GM18951 (cell line): ENCODE data around the gene PDE4D.
"Not testable (repeated sequence)": the region's sequence is repeated elsewhere in the genome, so short reads cannot be mapped to it uniquely, and the experiment has no call there.

Experiments used
- POLR2A ChIP-seq: IDR thresholded peaks from 4 replicates; pipeline ENCODE4 v1.6.1; 2011; ENCODE audit warnings: mild to moderate bottlenecking; ENCODE audit not compliant: insufficient read length, insufficient read depth; ENCODE audit errors: extremely low read depth
- in situ Hi-C: fragments of 300-500 bp; cut with MboI; formaldehyde crosslinking; loops from one replicate; pipeline ENCODE4 v1.12.0; 2022; ENCODE audit warnings: low sequenced_read_pairs, mixed read lengths, inconsistent platforms; ENCODE audit not compliant: unreplicated experiment

PDE4D gene

DNA sequence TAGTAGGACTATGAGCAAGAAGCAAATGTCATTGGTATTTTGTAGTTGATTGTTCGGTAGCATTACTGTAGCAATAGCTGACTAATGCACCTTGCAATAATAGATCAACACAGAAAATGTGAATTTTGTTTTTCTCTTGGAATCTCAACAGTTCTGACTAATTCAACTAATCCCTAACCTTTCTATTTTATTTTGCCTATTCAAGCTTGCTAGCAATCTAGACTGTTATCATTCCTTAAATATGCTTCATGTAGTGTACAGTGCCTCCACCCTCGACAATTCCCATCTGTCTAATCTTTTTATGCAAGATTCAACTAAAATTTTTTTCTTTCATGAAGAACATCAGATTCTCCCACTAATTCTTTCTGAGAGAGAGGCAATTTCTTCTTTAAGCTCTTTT lies 570.6 kb downstream of the PDE4D start:
- in situ Hi-C loops: no loop called here
- TF ChIP-seq POLR2A: no peak

DNA sequence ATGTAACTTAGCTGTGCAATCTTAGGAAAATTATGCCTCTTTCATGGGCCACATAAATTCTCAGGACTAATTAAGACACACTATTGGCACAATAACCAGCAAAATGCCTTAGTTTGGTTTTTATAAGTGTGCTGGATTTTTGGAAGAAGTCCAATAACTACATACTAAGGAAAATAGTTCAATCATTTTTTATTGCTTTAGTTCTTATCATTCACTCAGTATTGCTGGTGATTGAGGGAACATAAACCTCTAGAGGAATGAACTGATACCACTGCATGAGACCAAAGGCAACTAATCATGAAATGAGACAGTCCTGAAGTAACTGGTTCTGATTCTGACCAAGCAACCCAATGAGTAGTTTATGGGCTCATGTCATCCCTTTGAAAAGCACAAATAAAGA lies 571.5 kb downstream of the PDE4D start:
- TF ChIP-seq POLR2A: no peak
- in situ Hi-C loops: no loop called here

DNA sequence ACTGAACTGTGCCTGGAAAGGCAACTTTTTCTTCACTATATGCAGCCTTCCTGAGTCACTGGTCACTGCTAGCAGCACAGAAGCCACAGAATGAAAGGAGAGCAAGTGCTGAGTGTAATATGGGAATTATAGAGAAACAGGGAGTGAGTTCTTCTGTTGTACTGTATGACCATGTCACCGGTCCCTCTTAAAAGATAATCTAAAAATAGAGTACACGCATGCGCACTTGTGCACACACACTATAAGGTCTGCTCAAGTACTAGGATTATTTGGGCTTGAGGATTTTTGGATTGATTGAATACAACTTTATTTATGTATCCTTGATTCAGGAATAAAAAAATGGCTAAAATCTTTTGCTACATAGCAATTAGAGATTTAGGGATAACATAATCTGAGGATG lies 571.9 kb downstream of the PDE4D start:
- no peak for TF ChIP-seq POLR2A
- in situ Hi-C loops: no loop called here

DNA sequence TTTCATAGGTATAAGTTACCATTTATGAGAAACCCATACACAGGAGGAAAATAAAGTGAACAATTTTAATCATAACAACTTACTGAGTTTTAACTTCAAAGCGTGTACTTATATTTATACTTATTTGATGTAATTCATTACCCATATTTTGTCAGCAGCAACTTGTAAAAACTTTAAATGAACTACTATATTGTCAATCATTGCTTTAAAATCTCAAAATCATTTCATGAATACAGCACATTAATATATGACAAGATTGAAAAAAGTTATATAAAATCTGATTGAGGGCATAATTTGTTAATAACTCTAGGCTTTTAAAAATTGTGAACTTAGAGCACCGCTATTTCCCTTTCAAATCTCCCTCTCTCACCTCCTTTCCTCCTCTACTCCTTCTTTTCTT lies 573.1 kb downstream of the PDE4D start:
- TF ChIP-seq POLR2A: no peak
- in situ Hi-C loops: no loop called here

DNA sequence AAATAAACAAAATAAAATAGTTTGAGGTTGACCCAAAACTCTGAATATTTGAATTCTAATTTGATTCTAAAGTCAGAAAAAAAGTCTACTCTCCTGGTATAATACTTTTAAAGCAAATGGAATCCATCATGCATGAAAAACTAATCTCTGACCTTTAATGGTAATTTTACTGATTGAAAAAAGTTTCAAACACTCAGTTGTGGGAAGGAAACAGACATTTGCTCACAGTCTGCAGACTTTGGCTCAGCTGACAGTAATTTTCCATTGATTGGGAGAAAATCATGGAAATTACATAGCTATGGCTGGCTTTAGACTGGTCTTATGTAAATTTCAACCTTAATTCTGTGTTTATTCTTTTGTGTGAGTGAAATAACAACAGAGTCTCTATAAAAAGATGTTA lies 574.3 kb downstream of the PDE4D start:
- TF ChIP-seq POLR2A: no peak
- in situ Hi-C loops: no loop called here

DNA sequence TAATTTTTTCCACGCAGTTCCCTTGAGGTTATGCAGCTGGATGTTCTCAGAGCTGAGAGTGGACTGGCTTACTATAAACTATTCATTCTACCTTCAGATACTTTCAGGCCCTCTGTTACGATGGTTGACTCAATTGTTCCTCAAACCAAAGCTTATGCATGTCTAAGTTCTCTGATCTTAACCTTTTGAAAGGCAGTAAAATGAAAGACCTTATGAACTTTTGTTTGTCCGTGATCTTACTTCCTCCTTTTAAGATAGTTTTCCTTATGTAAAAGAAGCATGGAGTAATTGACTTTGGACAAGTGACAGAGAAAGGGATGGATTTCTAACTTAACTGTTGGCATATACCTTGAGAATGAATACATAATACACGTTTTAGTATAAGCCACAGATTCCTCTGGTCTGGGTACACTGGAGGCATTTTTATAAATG lies 575.7 kb downstream of the PDE4D start:
- TF ChIP-seq POLR2A: no peak

DNA sequence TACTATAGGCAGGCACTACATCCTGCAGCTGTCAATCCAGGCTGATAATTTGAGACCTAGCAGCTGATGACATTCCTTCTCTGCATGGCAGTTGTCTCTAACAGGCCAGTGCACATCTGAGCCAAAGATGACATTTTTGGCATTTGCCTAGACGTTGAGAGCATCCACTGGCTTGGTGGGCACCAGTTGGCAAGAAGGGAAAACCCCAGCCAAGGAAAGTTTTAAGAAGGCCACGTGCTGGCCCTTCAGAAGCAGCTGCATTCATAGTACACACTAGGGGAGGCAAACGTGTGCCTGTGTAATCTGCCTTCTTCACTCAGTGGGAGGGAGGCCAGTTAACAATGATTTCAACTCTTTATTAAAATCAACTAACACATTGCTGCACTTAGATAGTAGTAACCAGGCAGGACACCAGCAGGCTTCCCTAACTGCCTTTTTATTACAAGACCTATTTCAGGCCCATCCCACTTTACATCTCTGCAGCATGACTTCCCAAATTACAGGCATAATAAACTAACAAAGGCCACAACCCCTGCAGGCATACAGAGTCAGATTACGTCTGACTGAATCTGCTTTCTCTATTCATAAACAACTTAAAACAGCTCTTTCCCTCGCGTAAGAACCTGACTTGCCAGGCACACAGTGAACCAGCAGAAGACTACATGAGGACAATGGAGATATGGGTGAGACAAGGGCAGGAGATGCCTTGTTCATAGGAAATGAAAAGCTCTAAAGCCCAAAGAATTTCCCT lies 576.3 kb downstream of the PDE4D start:
- in situ Hi-C loops: no loop called here
- TF ChIP-seq POLR2A: no peak

More for the DNA sequence above, 575.7 kb downstream of the PDE4D start:
- in situ Hi-C loops: no loop called here

DNA sequence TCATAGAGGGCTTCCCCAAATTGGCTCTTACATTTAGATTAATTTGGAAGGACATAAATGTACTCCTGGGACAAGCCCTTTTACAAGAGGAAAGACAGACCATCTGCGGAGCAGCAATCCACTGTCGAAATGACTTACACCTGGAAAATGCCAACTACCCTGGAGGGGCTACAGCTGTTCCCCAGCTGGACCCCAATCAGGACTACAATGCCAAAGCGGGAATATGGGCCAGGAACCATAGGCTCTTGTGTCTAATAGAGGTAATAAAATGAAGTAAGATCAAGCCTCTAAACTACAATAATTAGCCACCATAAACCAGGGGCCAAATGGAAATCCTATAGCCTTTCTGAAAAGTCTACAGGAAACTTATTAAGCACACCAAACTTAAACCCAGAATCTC lies 581.3 kb downstream of the PDE4D start:
- in situ Hi-C loops: no loop called here
- TF ChIP-seq POLR2A: no peak

DNA sequence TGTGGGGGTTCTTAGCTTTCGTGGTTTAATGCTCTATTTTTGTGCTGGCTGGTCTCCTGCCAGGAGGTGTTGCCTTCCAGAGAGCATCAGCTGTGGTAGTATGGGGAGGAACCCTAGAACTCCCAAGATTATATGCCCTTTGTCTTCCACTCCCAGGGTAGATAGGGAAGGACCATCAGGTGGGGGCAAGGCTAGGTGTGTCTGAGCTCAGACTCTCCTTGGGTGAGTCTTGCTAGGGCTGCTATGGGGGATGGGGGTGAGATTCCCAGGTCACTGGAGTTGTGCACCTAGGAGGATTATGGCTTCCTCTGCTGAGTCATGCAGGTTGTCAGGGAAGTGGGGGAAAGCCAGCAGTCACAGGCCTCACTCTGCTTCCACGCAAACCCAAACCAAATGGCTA lies 584.8 kb downstream of the PDE4D start:
- in situ Hi-C loops: not testable (repeated sequence)

DNA sequence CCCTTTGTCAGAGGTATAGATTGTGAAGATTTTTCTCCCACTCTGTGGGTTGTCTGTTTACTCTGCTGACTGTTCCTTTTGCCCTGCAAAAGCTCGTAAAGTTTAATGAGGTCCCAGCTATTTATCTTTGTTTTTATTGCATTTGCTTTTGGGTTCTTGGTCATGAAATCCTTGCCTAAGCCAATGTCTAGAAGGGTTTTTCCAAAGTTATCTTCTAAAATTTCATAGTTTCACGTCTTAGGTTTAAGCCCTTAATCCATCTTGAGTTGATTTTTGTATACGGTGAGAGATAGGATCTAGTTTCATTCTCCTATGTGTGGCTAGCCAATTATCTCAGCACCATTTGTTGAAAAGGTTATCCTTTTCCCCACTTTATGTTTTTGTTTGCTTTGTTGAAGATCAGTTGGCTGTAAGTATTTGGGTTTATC lies 590.2 kb downstream of the PDE4D start:
- in situ Hi-C loops: not testable (repeated sequence)

DNA sequence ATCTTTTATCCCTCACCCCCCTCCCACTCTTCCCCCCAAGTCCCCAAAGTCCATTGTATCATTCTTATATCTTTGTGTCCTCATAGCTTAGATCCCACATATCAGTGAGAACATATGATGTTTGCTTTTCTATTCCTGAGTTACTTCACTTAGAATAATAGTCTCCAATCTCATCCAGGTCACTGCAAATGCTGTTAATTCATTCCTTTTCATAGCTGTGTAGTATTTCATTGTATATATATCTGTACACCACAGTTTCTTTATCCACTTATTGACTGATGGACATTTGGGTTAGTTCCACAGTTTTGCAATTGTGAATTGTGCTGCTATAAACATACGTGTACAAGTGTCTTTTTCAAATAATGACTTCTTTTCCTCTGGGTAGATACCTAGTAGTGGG lies 591.0 kb downstream of the PDE4D start:
- in situ Hi-C loops: not testable (repeated sequence)

DNA sequence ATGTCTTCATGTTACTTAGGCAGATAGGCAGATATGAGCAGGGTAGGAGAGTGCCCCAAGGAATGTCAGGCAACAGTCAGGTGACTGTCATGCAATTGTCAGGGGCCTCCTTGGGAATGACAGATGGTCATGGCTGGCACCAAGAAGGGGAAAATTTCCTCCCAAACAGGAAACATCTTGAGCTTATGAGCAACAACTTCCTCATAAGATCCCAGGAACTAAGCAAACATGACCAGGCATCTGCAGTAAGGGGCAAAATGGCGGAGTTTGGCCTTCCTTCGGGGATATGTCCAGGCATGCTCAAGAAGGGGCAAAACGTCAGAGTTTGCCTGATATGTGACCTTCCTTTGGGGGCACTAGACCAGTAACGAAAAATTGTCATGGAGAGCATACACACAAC lies 591.8 kb downstream of the PDE4D start:
- no peak for TF ChIP-seq POLR2A
- in situ Hi-C loops: no loop called here

DNA sequence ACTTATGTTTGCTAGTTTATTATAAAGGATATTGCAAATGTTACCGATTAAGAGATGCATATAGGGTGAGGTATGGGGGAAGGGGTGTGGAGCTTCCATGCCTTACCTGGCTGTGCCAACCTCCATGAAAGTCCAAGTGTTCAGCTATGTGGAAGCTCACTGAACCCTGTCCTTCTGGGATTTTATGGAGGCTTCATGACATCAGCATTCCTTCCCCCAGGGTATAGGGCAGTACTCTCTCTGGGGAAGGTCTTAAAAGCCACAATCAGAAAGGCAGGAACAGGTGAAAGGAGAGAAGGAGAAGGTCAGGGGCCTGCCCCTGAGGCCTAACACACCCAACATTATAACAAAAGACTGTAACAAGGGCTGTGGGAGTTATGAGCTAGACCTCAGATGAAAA lies 592.6 kb downstream of the PDE4D start:
- TF ChIP-seq POLR2A: no peak
- in situ Hi-C loops: no loop called here

DNA sequence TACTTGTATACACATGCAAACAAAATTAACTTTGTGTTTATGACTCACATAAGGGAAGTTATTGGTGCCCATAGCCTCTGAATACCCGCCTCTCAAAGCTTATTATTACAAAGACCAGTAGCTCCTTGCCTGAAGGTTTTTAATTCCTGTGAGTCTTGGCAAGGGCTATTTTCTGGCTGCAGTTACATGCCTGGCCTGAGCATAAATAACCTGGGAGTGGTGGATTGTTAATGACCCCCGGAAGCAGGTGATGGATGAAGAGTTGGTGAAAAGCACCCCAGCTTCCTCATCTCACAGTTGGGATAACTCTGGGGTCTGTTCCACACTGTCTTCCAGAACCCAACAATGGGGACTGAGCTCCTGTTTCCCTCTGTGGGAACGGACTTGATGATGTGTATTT lies 594.5 kb downstream of the PDE4D start:
- no peak for TF ChIP-seq POLR2A
- in situ Hi-C loops: no loop called here

DNA sequence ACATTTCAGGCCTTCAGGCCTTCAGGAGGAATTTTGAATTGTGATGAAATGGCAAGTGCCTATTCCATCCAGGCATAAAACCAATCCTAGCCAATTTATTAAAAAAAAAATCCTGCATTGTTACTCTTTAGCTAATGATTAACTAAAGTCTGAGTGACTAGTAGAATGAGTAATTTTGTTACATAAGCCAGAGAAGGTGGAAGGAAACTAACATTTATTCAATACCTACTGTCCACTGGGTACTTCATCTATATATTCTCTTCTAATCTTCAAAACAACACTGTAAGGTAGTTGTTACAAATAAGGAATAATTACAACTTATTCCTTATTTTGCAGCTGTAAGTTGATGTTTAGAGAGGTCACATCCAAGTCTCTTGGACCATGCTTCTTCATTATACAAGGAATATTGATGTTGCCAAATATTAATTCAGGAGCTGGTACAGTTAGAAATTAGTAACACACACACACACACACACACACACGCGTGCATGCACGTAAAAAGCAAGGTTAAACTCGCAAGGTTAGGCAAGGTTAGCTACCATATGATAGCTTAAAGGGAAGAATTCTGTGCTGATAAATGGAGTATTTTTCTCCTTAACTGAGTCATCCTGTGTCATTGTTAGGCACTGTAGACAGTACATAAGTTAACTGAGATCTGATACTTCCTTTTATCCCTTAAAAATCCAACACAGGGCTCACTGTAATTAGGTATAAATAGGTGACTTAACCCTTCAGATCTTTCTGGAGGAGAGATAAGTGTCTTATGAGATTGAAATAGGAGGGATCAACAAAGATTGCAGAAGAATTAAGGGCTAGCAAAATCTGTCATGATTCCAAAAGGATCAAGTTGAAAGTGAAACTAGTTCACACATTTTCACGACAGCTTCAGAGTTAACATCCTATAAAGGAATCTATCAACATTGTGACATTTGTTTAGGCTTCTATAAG lies 596.9 kb downstream of the PDE4D start:
- TF ChIP-seq POLR2A: no peak
- in situ Hi-C loops: no loop called here
